Stomach (tissue), 4 donors: ENCODE results near the gene DDX39B.

ENCODE experiments used
- CTCF ChIP-seq, 7 experiments: fragments of 450-650 bp in 4 of 7; fragments of 200-600 bp in 3 of 7; sonication (generic) in 3 of 7; IDR thresholded peaks; one replicate each; pipeline ENCODE4 v1.5.1; 2016 to 2019; ENCODE audit warnings: antibody characterized with exemption in 7 of 7, control low read depth in 2 of 7, mild to moderate bottlenecking in 1 of 7
- EP300 ChIP-seq: sonication (generic); formaldehyde crosslinking; IDR thresholded peaks from one replicate; pipeline ENCODE4 v1.6.1; 2017; ENCODE audit warnings: antibody characterized with exemption
- POLR2AphosphoS5 ChIP-seq, 3 donors: sonication (generic); formaldehyde crosslinking; IDR thresholded peaks; one replicate each; pipeline ENCODE4 v1.6.1; 2016; ENCODE audit warnings: antibody characterized with exemption in 3 of 3

GRCh38 chr6:31578184-31579118 is 36.6 kb upstream of the DDX39B start:
- no peak for TF ChIP-seq CTCF (IDR thresholded peaks at IDR 0.05)
- no peak for TF ChIP-seq POLR2AphosphoS5 (IDR thresholded peaks at IDR 0.05)
- no peak for TF ChIP-seq EP300
